HG03571 (cell line): ENCODE measurements around the gene XRN1.
"Not testable (repeated sequence)": the region's sequence is repeated elsewhere in the genome, so short reads cannot be mapped to it uniquely, and the experiment has no call there.

Source experiments
- ATAC-seq: cut with Tn5 transposase; IDR thresholded peaks from one replicate; pipeline ENCODE4 v1.9.1; 2021; ENCODE audit not compliant: unreplicated experiment

XRN1 gene

GRCh38 chr3:142447852-142448823 lies at the start of gene XRN1:
TSS of gene XRN1 (minus strand) at chr3:142448037. CDS start at chr3:142447944, 93 bp downstream.
- peak; percentile 89 for ATAC-seq

DNA sequence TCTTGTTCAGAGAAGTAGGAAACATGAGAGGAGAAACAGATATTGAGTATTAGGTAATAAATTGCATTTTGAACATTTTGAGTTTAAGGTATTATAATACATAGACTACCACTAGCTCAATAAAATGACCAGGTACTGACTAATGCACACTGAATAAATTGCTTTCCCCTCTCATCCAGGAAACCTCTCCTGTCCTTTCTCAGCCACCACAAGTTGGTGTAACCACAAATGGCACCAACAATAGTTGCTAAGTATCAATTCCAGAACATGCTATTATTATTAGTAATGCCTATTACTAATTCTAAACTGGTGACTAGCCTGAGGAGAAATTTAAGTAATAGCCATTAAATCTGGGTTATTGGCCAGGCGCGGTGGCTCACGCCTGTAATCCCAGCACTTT lies 47.3 kb upstream of the XRN1 start:
- no peak for ATAC-seq

- no peak for ATAC-seq
Measured at GRCh38 chr3:142492184-142492583, 44.3 kb upstream of the XRN1 start.

- ATAC-seq: no peak
Measured at GRCh38 chr3:142489572-142490323, 41.9 kb upstream of the XRN1 start.

- no peak for ATAC-seq
Measured at GRCh38 chr3:142484912-142485435, 37.1 kb upstream of the XRN1 start.

- ATAC-seq: no peak
Measured at GRCh38 chr3:142481196-142481595, 33.4 kb upstream of the XRN1 start.

DNA sequence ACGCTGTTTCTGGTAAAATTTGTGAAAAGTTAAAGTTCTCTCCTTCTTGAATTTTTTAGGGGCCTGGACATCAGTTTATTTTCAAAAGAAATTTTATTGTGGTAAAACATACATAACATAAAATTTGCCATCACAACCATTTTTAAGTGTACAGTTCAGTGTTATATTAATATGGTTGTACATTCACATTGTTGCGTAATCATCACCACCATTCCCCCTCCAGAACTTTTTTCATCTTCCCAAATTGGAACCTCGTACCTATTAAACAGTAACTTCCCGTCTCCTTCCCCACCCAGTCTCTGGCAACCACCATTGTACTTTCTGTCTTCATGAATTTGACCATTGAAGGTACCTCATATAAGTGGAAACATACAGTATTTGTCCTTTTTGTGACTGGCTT lies 23.0 kb upstream of the XRN1 start:
- no peak for ATAC-seq

DNA sequence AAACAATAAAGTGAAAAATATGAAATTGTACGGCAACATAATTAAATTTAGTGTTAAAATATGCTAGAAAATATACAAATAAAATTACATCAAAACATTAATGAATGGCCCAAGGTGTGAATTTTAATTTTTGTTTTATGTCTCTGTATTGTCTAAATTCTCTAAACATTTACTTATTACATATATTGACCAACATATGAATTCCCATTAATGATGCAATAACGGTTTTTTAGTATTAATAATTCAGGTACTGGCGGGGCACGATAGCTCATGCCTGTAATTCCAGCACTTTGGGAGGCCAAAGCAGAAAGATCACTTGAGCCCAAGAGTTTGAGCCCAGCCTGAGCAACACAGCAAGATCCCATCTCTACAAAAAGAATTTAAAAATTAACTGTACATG lies 20.6 kb upstream of the XRN1 start:
- no peak for ATAC-seq

DNA sequence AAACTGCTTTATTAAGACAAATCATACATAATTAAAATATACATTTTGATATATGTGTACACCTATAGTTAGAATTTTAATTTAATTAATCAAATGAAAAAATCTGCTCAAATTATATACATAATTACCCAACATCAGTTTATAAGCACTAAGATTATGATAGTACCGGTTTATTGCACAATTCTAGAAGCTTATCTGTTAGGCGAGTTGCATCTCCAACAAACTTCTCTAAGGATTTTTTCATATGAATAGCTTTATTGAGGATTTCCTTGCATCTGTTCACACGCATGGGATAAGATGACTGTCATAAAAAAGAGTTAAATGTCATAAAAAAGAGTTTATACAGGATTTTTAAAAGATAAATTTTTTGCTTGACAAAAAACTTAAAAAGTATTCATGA lies 19.9 kb upstream of the XRN1 start:
- no peak for ATAC-seq

- no peak for ATAC-seq
Measured at GRCh38 chr3:142460689-142461088, 12.9 kb upstream of the XRN1 start.

GRCh38 chr3:142459929-142460328 lies 12.1 kb upstream of the XRN1 start:
- no peak for ATAC-seq

DNA sequence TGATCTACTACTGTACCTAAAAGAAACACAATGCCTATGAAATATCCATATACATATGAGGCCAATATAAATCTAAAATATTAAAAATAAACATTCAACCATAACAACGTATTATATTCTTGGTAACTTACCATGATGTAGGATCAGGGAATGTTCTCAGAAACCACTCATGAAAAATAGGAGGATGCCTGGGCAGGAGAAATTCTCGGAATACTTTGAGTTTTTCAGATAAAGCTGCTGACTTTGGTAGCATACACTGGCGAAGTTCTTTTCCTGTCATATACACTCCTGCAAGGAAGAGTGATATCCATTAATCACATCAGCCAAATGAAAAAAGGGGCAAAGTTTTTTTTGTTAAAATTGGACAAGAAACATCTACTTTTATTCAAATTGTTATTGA lies 11.3 kb upstream of the XRN1 start:
- ATAC-seq: no peak

DNA sequence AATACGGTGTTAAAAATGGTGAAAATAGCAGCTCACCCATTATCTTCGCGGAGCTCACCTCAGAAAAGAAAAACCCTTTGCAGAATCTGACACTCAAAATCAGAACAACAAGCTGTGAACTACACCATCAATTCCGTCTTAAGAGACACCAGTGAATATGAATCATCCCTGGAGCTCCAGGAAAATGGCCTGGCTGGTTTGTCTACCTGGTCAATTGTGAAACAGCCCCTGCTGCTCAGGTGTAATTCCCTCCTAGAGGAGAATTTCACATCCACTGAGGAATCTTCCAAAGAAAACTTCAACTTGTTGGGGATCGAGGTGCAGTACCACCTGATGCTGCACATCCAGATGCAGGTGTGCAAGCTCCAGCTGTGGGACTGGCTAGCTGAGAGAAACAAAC lies 3.0 kb upstream of the XRN1 start:
- ATAC-seq: no peak

GRCh38 chr3:142450189-142450588 lies 2.4 kb upstream of the XRN1 start:
- ATAC-seq: no peak

- peak; percentile 16 for ATAC-seq
Measured at GRCh38 chr3:142447301-142447851, 461 bp downstream of the XRN1 start.

GRCh38 chr3:142445816-142446254 lies 2.0 kb downstream of the XRN1 start:
- peak; percentile 40 for ATAC-seq

GRCh38 chr3:142444343-142444742 lies 3.5 kb downstream of the XRN1 start:
- no peak for ATAC-seq

DNA sequence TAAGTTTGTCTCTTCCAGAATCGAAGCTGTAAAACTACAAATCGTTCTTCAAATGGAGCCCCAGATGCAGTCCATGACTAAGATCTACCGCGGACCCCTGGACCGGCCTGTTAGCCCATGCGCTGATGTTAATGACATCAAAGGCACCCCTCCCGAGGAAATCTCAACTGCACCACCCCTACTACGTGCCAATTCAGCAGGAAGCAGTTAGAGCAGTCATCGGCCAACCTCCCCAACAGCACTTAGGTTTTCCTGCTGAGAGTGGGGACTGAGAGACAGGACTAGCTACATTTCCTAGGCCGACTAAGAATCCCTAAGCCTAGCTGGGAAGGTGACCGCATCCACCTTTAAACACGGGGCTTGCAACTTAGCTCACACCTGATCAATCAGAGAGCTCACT lies 4.8 kb downstream of the XRN1 start:
- ATAC-seq: not testable (repeated sequence)

- ATAC-seq: not testable (repeated sequence)
Measured at GRCh38 chr3:142439499-142440220, 8.2 kb downstream of the XRN1 start.

DNA sequence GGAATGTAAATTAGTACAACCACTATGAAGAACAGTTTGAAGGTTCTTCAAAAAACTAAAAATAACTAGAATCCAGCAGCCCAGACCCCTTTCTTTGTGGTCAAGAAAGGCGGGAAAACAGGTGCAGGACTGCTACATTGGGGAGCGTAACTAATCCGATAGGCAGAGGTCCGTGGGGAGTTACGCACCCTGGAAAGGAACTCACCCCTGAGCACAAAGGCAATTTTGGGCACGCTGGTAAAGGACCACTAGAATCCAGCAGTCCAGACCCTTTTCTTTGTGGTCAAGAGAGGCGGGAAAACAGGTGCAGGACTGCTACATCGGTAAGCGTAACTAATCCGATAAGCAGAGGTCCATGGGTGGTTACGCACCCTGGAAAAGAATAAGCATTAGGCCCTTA lies 9.7 kb downstream of the XRN1 start:
- ATAC-seq: not testable (repeated sequence)
